H1 (cell line): ENCODE data around the gene KYNU. TPM values are rescaled to one million over a fixed set of nuclear protein-coding genes. Genes with fewer than 3 reads are reported as not detected.

Experiments used
- CTCF ChIA-PET: fragments of 300-600 bp; sonication (Branson Sonifier 250); formaldehyde crosslinking; loops from one replicate; lab custom pipeline; 2021; ENCODE audit not compliant: partially characterized antibody; lab: Charles Lee
- POLR2A ChIA-PET: fragments of 300-600 bp; sonication (Branson Sonifier 250); formaldehyde crosslinking; loops from one replicate; lab custom pipeline; 2021; ENCODE audit warnings: inconsistent platforms; ENCODE audit not compliant: partially characterized antibody; lab: Charles Lee
- DNase-seq, 2 experiments: peaks; one replicate each; pipeline versions ENCODE4 v3.0.0 to v3.0.0-alpha.2; 2010 to 2022; ENCODE audit warnings: low spot score in 2 of 2, low read depth in 1 of 2, mixed read lengths in 1 of 2
- FAIRE-seq: peaks from 2 replicates; lab custom pipeline; 2011; peaks lifted over from hg19 to GRCh38; lab: Jason Lieb, UNC
- H2AFZ ChIP-seq: 2 replicates; pipeline ENCODE4 v1.8.1; 2012; ENCODE audit warnings: low read length, inconsistent platforms
- H2AK5ac ChIP-seq: 2 replicates; pipeline ENCODE4 v1.6.1; 2013; ENCODE audit warnings: low read depth, low read length
- H2BK120ac ChIP-seq: replicated peaks from 2 replicates; pipeline ENCODE3; 2013; ENCODE audit warnings: low read depth, low read length, inconsistent platforms
- H2BK12ac ChIP-seq: 2 replicates; pipeline ENCODE4 v1.6.1; 2013; ENCODE audit warnings: low read depth, low read length
- H2BK15ac ChIP-seq: 2 replicates; pipeline ENCODE4 v1.6.1; 2013; ENCODE audit warnings: low read length
- H2BK20ac ChIP-seq: 2 replicates; pipeline ENCODE4 v1.6.1; 2013; ENCODE audit warnings: low read length
- H2BK5ac ChIP-seq: 2 replicates; pipeline ENCODE4 v1.6.1; 2013; ENCODE audit warnings: low read depth, low read length
- H3K14ac ChIP-seq: 2 replicates; pipeline ENCODE4 v1.6.1; 2013; ENCODE audit warnings: inconsistent platforms; ENCODE audit not compliant: insufficient read length
- H3K18ac ChIP-seq: 2 replicates; pipeline ENCODE4 v1.6.1; 2013; ENCODE audit warnings: low read length; ENCODE audit errors: extremely low read depth
- H3K23ac ChIP-seq: 2 replicates; pipeline ENCODE4 v1.6.1; 2013; ENCODE audit warnings: inconsistent platforms; ENCODE audit not compliant: insufficient read length
- H3K23me2 ChIP-seq: 2 replicates; pipeline ENCODE4 v1.6.1; 2013; ENCODE audit warnings: low read depth, low read length
- H3K27ac ChIP-seq: 2 replicates; pipeline ENCODE4 v1.6.1; 2011; ENCODE audit warnings: low read depth, low read length, inconsistent platforms
- H3K27me3 ChIP-seq, 4 experiments: replicated peaks in 1 of 4; 1 replicate in 1 of 4; 2 replicates in 3 of 4; pipeline versions ENCODE4 v1.6.1 to v1.8.1; 2011 to 2013; ENCODE audit warnings: low read length in 3 of 4, mild to moderate bottlenecking in 3 of 4, inconsistent platforms in 2 of 4, mixed read lengths in 2 of 4, moderate library complexity in 1 of 4; ENCODE audit not compliant: control insufficient read depth in 3 of 4, insufficient read depth in 3 of 4; ENCODE audit errors: extremely low read depth in 1 of 4
- H3K36me3 ChIP-seq, 4 experiments: 2 replicates each; pipeline versions ENCODE4 v1.6.1 to v1.8.1; 2011 to 2013; ENCODE audit warnings: mild to moderate bottlenecking in 4 of 4, low read length in 3 of 4, moderate library complexity in 2 of 4, control low read depth in 1 of 4, inconsistent platforms in 1 of 4; ENCODE audit not compliant: insufficient read depth in 4 of 4, control insufficient read depth in 2 of 4
- H3K4ac ChIP-seq: replicated peaks from 2 replicates; pipeline ENCODE3; 2013; ENCODE audit warnings: low read length, low read depth, mixed read lengths, inconsistent platforms; ENCODE audit not compliant: insufficient read length
- H3K4me1 ChIP-seq, 4 experiments: replicated peaks in 1 of 4; 1 replicate in 1 of 4; 2 replicates in 3 of 4; pipeline versions ENCODE4 v1.6.1 to v1.8.1; 2011 to 2013; ENCODE audit warnings: low read length in 3 of 4, inconsistent platforms in 2 of 4, mixed read lengths in 1 of 4; ENCODE audit not compliant: insufficient read depth in 4 of 4, control insufficient read depth in 3 of 4
- H3K4me2 ChIP-seq, 2 experiments: 2 replicates each; pipeline versions ENCODE4 v1.6.1 to v1.8.1; 2011 to 2013; ENCODE audit warnings: low read depth in 2 of 2, low read length in 2 of 2, control low read depth in 1 of 2, inconsistent platforms in 1 of 2, mild to moderate bottlenecking in 1 of 2; ENCODE audit not compliant: insufficient read depth in 1 of 2
- H3K4me3 ChIP-seq, 4 experiments: fragments of 200-600, 300-600 bp in 1 of 4; sonication (generic), shearing (Covaris generic), sonication (Bioruptor Twin) in 1 of 4; 2 replicates each; pipeline versions ENCODE4 v1.5.1 to v1.8.1; 2011 to 2016; ENCODE audit warnings: low read length in 4 of 4, low read depth in 3 of 4, control low read depth in 2 of 4, inconsistent platforms in 2 of 4, mild to moderate bottlenecking in 2 of 4, mixed read lengths in 1 of 4, moderate library complexity in 1 of 4; ENCODE audit not compliant: insufficient read depth in 2 of 4; ENCODE audit errors: extremely low read depth in 1 of 4
- H3K56ac ChIP-seq: replicated peaks from 2 replicates; pipeline ENCODE3; 2013; ENCODE audit warnings: low read depth, mild to moderate bottlenecking, mixed read lengths, low read length, inconsistent platforms; ENCODE audit not compliant: insufficient read length
- H3K79me1 ChIP-seq: 2 replicates; pipeline ENCODE4 v1.6.1; 2013; ENCODE audit warnings: low read depth, low read length, control low read depth
- H3K79me2 ChIP-seq, 2 experiments: 2 replicates each; pipeline versions ENCODE4 v1.6.1 to v1.8.1; 2012 to 2013; ENCODE audit warnings: low read length in 2 of 2, mild to moderate bottlenecking in 2 of 2, inconsistent platforms in 1 of 2; ENCODE audit not compliant: insufficient read depth in 2 of 2, control insufficient read depth in 1 of 2
- H3K9ac ChIP-seq, 4 experiments: replicated peaks in 1 of 4; 1 replicate in 1 of 4; 2 replicates in 3 of 4; pipeline versions ENCODE4 v1.6.1 to v1.8.1; 2011 to 2013; ENCODE audit warnings: low read depth in 3 of 4, low read length in 3 of 4, control low read depth in 2 of 4, mild to moderate bottlenecking in 2 of 4, moderate library complexity in 2 of 4, inconsistent platforms in 1 of 4; ENCODE audit errors: extremely low read depth in 1 of 4
- H3K9me3 ChIP-seq, 2 experiments: 2 replicates each; pipeline versions ENCODE4 v1.6.1 to v1.8.1; 2012 to 2013; ENCODE audit warnings: mild to moderate bottlenecking in 2 of 2, moderate library complexity in 2 of 2, control low read depth in 1 of 2, inconsistent platforms in 1 of 2, low read depth in 1 of 2, low read length in 1 of 2, mixed read lengths in 1 of 2; ENCODE audit not compliant: insufficient read depth in 2 of 2
- H4K20me1 ChIP-seq, 2 experiments: replicated peaks in 1 of 2; 2 replicates each; pipeline versions ENCODE3 to v1.8.1; 2011 to 2013; ENCODE audit warnings: inconsistent platforms in 2 of 2, low read length in 2 of 2, mild to moderate bottlenecking in 1 of 2; ENCODE audit not compliant: insufficient read depth in 2 of 2, control insufficient read depth in 1 of 2
- H4K5ac ChIP-seq: 2 replicates; pipeline ENCODE4 v1.6.1; 2013; ENCODE audit warnings: low read length, low read depth, mixed read lengths, inconsistent platforms; ENCODE audit not compliant: insufficient read length
- H4K8ac ChIP-seq: 2 replicates; pipeline ENCODE4 v1.8.0; 2013; ENCODE audit warnings: mild to moderate bottlenecking, moderate library complexity, low read length, inconsistent platforms; ENCODE audit not compliant: insufficient read depth; ENCODE audit errors: extremely low read depth
- H4K91ac ChIP-seq: replicated peaks from 2 replicates; pipeline ENCODE3; 2013; ENCODE audit warnings: low read length, mixed read lengths, inconsistent platforms; ENCODE audit not compliant: insufficient read length
- CHD2 ChIP-seq: IDR thresholded peaks from 2 replicates; pipeline ENCODE4 v1.6.1; 2012; ENCODE audit warnings: low read length, improper control_type of control experiment
- CREB1 ChIP-seq: IDR thresholded peaks from 2 replicates; pipeline ENCODE4 v1.6.1; 2012; ENCODE audit warnings: inconsistent platforms
- NRF1 ChIP-seq: IDR thresholded peaks from 2 replicates; pipeline ENCODE4 v1.6.1; 2011; ENCODE audit warnings: mild to moderate bottlenecking, low read depth, low read length, improper control_type of control experiment
- RNF2 ChIP-seq: fragments of 200-900, 300-1000 bp; sonication (generic); IDR thresholded peaks from 2 replicates; pipeline ENCODE4 v1.7.1; 2016; ENCODE audit warnings: borderline replicate concordance, low read depth, mild to moderate bottlenecking, antibody characterized with exemption, low read length; ENCODE audit not compliant: poor library complexity, severe bottlenecking; ENCODE audit errors: missing control alignments
- SIRT6 ChIP-seq: IDR thresholded peaks from one replicate; pipeline ENCODE4 v1.7.1; 2012; ENCODE audit warnings: low read length, inconsistent platforms
- TAF1 ChIP-seq: IDR thresholded peaks from 2 replicates; pipeline ENCODE4 v1.6.1; 2011; ENCODE audit warnings: mild to moderate bottlenecking, low read depth, low read length
- WGBS, 2 experiments: shearing (Covaris generic) in 1 of 2; methylation state at CpG; one replicate each; pipeline versions ENCODE4 v1.1.6 to v1.1.7; 2013 to 2015; ENCODE audit warnings: low lambda C conversion rate in 2 of 2, mixed read lengths in 2 of 2, inconsistent platforms in 1 of 2, low coverage in 1 of 2, missing lambda C conversion rate in 1 of 2; ENCODE audit not compliant: insufficient replicate concordance in 2 of 2, insufficient coverage in 1 of 2, insufficient read length in 1 of 2; ENCODE audit errors: extremely low coverage in 1 of 2, missing lambda C conversion rate in 1 of 2; 5-methylcytosine and 5-hydroxymethylcytosine counted together
- polyA plus RNA-seq, 7 experiments: library from polyadenylated mRNA; depleted of rRNA in 3 of 7; stranded (reverse) in 5 of 7; unstranded in 2 of 7; fragments of >200 nt in 5 of 7; fragments of 200-250 nt in 2 of 7; gene quantifications; 1 replicate in 5 of 7; 2 replicates in 1 of 7; 4 replicates in 1 of 7; pipeline versions ENCODE4 v1.2.1 to v1.2.3, GENCODE V29; 2011 to 2013; ENCODE audit warnings: missing spikeins in 2 of 7, mixed read lengths in 2 of 7
- total RNA-seq: library from RNA; stranded (reverse); fragmentation: NEBNext Ultra II Directional; extraction: Animal tissue kit (Norgen Biotek cat#: 25700); gene quantifications from 2 replicates; pipeline ENCODE4 v1.2.1, GENCODE V29; 2021
- TF ChIP-seq, protein P1 (sequence below): IDR thresholded peaks from 2 replicates; pipeline ENCODE4 v1.6.1; 2011; ENCODE audit warnings: low read depth, mild to moderate bottlenecking, low read length; ENCODE audit not compliant: insufficient read depth
- TF ChIP-seq, protein P2 (sequence below): IDR thresholded peaks from 2 replicates; pipeline ENCODE4 v1.6.1; 2012; ENCODE audit warnings: low read length, inconsistent platforms

The KYNU gene
- total and polyA plus RNA-seq, 2 of the 8 experiments (the other 6 are each of a cell fraction or from before 2014, with no cell fraction given): 0.09 to 0.13 TPM

DNA sequence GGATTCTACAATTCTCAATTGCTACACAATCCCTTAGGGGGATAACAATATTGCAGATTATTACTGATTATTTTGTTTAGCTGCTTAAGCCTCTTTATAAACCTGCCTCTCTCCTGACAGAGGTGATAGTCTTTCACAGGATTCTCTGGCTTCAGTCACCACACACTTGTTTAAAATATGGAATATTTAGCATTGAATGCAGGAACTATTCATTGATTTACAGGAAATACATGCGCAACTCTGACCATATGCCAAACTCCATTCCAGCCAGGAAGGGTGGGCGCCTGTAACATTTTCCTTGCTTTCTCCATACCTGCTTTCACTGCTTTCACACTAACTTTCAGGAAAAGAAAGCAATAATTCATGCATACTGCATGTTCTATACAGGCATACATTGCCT lies 207.0 kb downstream of the KYNU start:
- H2AK5ac ChIP-seq: no peak overlapping the region
- no peak overlapping the region for H3K14ac ChIP-seq
- no peak overlapping the region for H2BK12ac ChIP-seq
- no peaks in the 10 kb centered on the region for H4K20me1 ChIP-seq
- no peaks in the 10 kb centered on the region; a peak in 1 of 4 replicates for H3K9me3 ChIP-seq
- no peak overlapping the region for H3K27ac ChIP-seq
- no peak for DNase-seq
- no peak overlapping the region for H3K4me2 ChIP-seq
- H3K4ac ChIP-seq: no peak overlapping the region
- no peaks in the 10 kb centered on the region for H3K36me3 ChIP-seq
- H4K5ac ChIP-seq: no peak overlapping the region
- H3K79me1 ChIP-seq: no peaks in the 10 kb centered on the region
- ChIA-PET CTCF (interaction anchor here (0.8 to 1.7 kb wide), 2 partner anchors 12 to 175 kb away, joined by 3 to 4 read pairs; no protein-coding TSS in a partner anchor), POLR2A (no interaction called here)
- H2AFZ ChIP-seq: no peak overlapping the region
- no peak overlapping the region for H2BK120ac ChIP-seq
- no peaks in the 10 kb centered on the region for H3K27me3 ChIP-seq
- no peaks in the 10 kb centered on the region for H3K79me2 ChIP-seq
- no peaks in the 10 kb centered on the region for H3K23me2 ChIP-seq
- H4K91ac ChIP-seq: no peak overlapping the region
- H3K18ac ChIP-seq: no peak overlapping the region
- TF ChIP-seq TAF1 (no peak), CHD2 (no peak), CREB1 (no peak), RNF2 (no peak), NRF1 (no peak), SIRT6 (no peak)
- TF ChIP-seq, protein P1, sequence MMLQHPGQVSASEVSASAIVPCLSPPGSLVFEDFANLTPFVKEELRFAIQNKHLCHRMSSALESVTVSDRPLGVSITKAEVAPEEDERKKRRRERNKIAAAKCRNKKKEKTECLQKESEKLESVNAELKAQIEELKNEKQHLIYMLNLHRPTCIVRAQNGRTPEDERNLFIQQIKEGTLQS: no peak
- TF ChIP-seq, protein P2, sequence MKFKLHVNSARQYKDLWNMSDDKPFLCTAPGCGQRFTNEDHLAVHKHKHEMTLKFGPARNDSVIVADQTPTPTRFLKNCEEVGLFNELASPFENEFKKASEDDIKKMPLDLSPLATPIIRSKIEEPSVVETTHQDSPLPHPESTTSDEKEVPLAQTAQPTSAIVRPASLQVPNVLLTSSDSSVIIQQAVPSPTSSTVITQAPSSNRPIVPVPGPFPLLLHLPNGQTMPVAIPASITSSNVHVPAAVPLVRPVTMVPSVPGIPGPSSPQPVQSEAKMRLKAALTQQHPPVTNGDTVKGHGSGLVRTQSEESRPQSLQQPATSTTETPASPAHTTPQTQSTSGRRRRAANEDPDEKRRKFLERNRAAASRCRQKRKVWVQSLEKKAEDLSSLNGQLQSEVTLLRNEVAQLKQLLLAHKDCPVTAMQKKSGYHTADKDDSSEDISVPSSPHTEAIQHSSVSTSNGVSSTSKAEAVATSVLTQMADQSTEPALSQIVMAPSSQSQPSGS: no peak
- no peaks in the 10 kb centered on the region for H3K4me1 ChIP-seq
- H2BK20ac ChIP-seq: no peak overlapping the region
- 95% methylated on average over 2 of the region's 2 CpGs; no CpG with 5 or more reads in 1 of the 2 experiments for WGBS, 2 experiments
- H3K56ac ChIP-seq: no peak overlapping the region
- H2BK5ac ChIP-seq: no peak overlapping the region
- no peak overlapping the region for H2BK15ac ChIP-seq
- no peak overlapping the region for H3K23ac ChIP-seq
- no peak overlapping the region for H3K4me3 ChIP-seq
- no peak for FAIRE-seq
- no peak overlapping the region for H4K8ac ChIP-seq
- H3K9ac ChIP-seq: no peak overlapping the region
